HL-60/S4 treated with retinoic acid at 250 ng/mL for 4 days and 3 days (cell line): Measurements from ENCODE around the gene CHKA.

ENCODE experiments used
- in situ Hi-C: fragments of 300-500 bp; cut with MboI; formaldehyde crosslinking; loops from 2 replicates; pipeline ENCODE4 v1.7.0; 2022; ENCODE audit warnings: low sequenced_read_pairs

Gene CHKA

DNA sequence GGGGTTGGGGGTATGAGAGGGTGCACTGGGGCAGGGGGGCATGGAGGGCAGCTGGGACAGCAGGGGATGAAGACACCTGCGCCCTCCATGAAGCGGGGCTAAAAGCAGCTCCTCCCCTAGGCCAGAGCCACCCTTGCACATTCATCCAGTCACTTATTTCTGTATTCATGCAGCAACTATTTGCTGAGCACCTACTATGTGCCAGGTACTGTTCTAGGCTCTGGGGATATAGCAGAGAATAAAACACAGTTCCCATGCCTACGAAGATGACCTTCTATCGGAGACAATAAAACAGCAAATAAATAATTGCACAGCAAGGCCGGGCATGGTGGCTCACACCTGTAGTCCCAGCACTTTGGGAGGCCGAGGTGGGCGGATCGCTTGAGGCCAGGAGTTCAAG lies 105.7 kb downstream of the CHKA start:
- in situ Hi-C loops: no loop called here

DNA sequence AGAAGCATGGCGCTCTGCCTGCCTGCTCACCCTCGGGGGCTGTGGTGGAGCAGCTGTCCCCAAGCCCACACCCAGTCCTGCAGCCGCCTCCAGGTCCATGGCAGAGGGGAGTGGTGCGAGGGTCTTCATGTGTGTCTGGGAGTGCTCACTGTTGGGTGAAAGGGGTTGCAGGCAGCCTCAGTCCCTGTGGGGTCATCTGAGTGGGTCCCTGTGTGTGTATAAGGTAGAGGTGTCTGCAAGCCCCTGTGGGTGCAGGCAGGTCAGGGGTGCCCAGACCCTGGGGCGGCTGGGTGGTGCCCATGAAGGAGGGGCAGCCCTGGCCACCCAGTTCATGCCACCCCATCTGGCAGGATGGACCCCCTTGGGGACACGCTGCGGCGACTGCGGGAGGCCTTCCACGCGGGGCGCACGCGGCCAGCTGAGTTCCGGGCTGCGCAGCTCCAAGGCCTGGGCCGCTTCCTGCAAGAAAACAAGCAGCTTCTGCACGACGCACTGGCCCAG lies 106.2 kb downstream of the CHKA start:
- in situ Hi-C loops: no loop called here

DNA sequence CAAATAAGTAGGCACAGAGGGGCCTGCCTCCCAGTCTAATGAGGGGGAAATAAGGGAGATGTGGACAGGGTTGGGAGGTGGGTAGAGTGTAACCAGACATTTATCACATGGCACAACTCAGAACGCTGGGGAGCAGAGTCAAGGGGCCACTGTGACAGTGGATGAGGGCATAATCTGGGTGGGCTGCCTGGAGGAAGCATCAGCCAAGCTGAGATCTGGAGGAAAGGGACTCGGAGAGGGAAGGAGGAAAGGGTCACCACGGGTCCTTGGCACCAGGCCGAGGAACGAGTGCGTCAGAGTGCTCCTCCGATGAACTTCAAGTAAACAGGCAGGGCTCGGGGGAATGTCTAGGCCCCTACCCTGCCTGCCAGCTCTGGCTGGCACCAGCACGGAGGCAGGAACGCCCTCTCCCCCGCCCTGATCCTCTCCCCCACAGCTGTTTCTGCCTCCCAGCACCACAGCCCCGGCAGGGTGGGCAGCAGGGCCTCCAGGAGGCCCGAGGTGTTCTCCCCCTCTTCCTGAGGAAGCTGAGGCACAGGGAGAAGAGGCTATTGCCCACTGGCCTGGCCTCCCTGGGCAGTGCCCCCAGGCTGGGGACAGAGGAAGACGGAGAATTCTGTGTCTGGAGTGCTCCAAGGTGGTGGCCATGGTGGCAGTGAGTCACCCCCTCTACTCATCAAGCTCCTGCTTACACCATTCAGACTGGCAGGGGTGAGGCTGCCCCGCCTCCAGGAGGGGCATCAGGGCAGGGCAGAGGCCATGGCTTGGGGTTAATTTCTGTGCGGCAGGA lies 106.8 kb downstream of the CHKA start:
- in situ Hi-C loops: no loop called here

GRCh38 chr11:68013611-68014156 lies 107.5 kb downstream of the CHKA start:
- in situ Hi-C loops: no loop called here

- in situ Hi-C loops: no loop called here
Observed at GRCh38 chr11:68012843-68013610, 108.2 kb downstream of the CHKA start.

DNA sequence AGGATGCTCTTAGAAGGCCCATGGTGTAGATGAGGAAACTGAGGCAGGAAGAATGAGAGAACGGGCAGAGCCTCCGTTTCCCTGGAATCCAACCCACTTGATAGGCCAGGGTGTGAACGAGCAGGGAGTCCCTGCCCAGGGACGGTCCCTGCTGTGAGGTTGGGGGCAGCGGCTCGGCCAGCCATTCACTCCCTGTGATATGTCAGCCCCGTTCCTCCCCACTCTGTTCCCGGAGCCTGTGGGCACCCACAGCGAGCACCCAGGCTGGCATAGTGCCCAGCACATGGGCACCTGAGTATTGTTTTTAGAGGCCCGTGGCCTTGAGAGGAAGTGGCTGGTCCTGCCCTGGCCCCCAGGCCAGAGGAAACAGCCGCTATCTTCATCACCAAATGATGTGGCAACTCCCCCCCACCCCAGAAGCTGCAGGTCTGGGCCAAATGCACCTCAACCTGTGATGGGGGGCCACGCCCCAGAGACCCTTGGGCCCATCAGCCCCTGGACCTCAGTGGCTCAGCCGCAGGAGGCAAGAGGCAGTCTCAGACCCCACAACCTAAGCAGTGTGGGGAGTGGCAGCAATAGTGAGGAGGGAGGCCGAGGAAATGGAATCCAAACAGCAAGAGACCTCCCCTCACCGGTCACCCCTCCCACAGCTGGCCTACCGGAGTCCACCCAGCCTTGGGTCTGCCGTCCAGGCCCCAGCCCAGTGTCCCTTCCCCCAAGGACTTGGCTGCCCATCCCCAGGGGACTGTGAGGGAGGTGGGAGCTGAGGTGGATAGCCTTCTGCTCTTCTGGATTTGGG lies 108.9 kb downstream of the CHKA start:
- in situ Hi-C loops: no loop called here

DNA sequence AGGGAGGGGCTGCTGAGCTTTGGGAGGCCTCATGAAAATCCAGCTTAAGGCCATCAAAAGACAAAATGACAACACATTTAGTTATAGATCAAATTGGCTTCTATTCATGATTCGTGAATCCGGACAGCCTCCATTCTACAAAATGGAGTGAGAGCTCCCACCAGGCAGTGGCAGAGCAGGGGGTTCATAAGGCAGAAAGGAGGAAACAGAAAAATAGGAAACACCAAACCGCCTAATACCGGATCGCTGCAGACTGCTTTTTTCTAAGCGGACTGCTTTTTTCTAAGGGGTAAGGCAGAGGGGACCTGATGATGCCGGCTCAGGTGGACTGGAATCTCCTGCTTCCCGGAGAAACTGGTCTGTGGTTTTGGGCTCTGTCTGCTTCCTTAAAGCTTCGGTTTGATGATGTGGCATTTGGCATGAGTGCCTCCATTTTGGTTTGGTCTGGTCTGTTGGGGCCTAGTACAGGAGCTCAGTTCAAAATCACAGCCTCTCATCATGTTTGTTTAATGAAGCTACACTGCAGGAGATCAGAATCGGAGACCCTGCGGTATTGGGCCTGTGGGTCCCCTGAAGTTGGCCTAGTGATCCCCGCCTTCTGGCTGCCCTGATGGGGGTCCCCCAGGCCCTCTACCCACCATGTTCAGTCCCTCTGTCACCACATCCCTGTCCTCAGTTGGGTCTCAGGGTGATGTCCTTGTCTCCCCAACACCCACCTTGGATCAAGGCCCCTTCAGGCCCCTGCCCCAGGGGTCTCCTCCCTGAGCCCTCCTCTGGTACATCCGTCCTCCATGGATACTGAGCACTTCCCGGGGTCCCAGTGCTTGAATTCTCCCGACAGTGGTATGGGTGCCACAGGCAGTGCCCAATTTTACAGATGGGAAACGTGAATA lies 109.9 kb downstream of the CHKA start:
- in situ Hi-C loops: no loop called here

DNA sequence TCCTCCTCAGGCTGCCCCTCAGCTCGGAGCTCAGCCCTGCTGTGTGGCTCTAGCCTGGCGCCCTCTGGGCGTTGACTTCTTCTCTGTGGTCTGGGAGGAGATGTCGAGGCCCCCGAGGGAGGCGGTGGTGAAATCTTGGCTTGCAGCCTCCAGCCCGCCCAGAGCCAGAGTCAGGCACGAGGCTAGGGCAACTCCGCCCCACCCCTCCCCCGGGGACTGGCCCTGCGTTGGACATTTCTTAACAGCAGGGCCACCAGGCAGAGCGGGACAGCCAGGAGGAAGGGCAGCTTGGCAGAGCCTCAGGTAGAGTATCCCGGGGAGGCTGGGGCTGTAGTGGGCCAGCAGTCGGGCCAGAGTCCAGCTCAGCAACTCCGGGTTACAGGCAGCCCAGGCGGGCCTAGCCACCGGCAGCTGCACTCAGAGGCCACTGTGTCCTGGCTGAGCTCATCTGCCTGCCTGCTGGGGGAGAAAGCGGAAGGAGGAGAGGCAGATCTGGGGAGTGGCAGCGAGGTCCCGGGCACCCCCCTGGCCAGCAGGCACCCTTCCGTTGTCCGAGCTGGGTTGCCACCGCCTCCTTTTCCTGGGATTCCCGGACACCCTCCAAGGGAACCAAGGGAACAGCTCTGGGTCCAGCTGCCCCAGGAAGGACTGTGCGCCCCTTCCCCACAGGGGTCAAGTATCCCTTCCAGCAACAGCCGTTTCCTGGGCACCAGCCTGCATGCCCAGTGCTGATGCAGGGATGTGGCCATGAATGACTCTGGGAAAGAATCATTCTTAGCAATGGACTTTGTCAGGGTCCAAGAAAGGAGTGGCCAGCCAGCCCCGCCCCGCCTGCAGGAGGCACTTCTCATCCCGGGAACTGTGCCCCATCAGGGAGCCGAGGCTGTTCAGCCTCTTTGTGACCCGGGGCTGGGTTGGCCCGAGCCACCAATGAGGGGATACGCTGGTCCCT lies 110.8 kb downstream of the CHKA start, which contains the start of gene ALDH3B1:
Gene ALDH3B1, plus strand, starts transcription at position 238 of the 952 bp plus-strand sequence. CDS start 4,971 bp downstream, outside the sequence.
- in situ Hi-C loops: no loop called here

DNA sequence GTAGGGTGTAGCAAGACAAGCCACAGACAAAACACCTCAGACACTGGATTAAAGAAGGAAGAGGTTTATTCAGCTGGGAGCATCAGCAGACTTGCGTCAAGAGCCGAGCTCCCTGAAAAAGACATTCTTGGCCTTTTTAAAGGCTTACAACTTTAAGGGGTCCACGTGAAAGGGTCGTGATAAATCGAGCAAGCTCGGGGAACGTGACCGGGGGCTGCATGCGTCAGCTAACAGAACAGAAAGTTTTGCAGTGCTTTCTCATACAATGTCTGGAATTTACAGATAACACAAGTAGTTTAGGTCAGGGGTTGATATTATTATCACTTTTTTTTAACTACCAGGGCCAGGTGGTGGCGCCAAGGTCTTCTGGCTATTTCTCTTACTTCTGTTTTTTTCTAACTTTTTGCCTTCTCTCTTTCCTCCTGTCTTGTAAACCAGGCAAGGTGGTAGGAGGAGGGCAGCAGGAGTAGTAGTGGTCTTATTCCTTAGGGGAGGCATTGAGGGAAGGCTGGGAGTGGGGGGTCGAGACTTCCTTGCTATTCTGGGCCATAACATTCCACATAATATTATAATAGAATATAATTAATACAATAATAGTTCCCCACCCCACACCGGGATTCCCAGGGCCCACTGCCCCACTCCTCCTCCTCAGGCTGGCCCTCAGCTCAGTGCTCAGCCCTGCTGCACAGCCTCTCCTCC lies 111.6 kb downstream of the CHKA start:
- in situ Hi-C loops: no loop called here

GRCh38 chr11:68008381-68009337 lies 112.5 kb downstream of the CHKA start:
- in situ Hi-C loops: no loop called here

DNA sequence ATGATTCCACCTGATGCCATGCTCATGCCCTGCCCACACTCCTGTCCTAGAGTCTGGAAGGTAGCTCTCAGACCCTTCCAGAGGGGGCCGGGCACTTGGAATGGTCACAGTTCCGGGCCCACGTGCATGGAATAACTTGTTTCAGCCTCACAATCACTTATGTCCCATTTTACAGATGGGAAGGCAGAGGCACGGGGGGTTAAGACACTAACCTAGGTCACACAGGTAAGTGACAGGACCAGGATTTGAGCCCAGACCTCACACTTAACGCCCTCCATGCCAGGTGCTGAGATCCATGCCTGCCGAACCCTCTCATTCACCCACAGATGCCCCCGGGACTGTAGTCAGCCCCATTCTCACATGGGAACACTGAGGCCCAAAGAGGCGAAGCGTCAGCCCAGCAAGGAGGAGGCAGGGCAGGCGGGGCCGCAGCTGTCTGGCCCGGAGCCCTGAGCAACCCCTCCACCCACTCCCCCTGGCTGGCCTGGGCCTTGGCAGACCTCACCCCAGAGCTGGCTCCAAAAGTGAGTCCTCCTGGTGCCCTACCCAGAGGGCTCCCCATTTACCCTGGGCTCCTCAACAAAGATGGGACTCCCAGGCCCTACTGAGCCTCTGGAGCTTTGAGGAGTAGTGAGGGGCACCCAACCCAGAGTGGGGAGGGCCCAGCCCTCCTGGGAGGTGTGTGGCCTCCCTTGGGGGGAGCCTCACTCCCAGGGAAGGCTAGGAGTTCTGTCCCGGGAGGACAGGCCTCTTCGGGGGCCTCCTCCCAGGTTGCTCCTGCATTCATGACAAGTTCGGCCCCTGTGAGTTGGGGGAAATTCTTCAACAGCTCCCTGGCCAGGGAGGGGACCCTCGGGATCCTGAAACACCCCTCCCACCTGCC lies 113.4 kb downstream of the CHKA start:
- in situ Hi-C loops: no loop called here

DNA sequence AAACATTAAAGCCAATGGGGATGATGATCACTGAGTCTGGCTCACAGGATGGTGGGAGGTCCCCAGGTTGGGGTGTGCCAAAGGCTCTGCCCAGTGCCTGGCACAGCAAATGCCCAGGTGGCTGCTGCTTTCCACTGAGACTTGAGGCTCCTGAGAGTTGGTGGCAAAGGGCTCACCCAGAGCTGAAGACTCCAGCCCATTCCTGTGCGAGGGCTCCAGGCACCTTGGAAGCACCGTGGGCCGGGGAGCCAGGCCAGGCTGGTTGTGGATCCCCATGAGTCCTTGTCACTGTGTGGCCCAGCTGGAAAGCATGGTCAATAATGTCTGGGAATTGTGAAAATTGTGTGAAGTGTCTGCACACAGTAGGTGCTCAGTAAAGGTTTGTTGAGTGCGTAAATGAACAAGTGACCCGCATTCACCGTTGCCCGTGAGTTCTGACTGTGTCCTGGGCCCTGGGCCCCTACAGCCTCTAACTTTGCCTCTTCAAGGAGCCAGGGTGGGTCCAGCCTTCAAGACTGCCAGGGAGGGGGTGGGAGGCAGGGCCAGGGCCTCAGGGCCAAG lies 114.5 kb downstream of the CHKA start:
- in situ Hi-C loops: no loop called here

DNA sequence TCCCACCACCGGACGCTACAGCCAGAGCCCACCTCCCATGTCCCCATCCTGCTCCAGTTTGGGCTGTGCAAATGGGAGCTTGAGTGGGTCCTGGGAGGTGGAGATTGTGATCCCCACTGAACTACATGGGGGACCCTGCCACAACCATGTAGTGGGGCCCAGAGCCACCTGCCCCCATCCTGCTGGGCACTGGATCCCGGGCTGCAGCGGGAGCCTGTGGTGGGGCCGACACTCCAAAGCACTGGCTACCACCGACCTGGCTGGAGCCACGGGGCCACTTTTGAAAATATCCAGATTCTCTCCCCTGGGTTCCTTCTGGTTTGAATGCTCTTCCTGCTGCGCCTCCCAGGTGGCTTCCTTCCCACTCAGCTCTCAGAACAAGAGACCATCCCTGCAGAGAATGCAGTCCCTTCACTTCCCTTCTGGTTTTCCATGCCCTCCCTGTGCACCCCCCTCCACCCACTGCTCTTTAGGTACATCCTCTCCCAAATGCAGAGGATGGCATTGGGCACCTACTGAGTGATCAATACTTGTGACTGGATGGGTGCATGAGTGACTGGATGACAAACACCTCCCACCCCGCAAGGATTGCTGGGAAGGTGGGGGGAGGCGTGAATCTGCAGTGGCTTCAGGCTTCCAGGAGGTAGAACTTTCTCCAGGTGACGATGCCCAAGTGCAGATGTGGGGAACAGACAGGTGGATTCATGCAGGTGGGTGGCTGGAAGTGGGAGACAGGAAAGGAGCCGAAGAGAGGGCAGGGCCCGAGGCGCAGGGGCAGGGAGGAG lies 116.4 kb downstream of the CHKA start:
- in situ Hi-C loops: no loop called here

DNA sequence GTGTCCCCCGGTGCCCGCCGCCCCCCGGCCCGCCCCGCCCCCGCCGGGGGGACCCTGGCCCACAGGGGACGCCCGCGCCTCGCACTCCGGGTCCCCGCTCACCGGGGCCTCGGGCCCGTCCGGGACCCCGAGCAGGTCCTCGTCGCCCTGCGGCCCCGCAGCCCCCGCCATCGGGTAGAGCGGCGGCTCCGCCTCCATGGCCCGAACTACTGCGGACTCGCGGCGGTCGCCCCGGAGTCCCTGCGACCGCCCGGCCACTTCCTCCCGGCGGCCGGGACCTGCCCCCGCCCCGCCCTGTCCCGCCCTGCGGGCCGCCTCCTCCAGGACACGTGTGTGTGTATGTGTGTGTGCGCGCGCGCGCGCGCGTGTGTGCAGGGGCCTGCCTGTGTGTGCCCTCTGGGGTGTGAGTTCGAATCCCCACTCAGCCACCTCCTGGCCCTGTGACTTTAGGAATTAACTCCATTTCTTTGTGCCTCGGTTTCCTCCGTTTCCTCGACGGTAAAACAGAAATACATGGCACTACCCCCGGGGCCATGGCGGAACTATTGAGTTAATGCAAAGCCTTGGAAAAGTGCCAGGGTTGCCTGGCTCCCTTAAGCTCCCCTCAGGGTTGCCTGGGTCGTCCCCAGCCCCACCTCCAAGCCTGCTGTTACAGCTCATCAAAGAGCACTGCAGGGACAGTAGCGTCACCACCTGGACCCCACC lies 117.2 kb downstream of the CHKA start, which contains the start of gene UNC93B1:
Gene UNC93B1, minus strand, starts transcription at position 252 of the 705 bp plus-strand sequence. Its CDS starts 54 bp downstream, at position 198.
- in situ Hi-C loops: no loop called here
